CD4-positive, alpha-beta T cell treated with Interleukin-2 at 100 ng/mL for 4 hours (primary cell): ENCODE data around the gene USP31.
"Not testable (repeated sequence)": the region's sequence is repeated elsewhere in the genome, so short reads cannot be mapped to it uniquely, and the experiment has no call there.

Experiments
- DNase-seq: peaks from one replicate; pipeline ENCODE4 v3.0.0-alpha.2; 2020; ENCODE audit warnings: low spot score

The USP31 gene

DNA sequence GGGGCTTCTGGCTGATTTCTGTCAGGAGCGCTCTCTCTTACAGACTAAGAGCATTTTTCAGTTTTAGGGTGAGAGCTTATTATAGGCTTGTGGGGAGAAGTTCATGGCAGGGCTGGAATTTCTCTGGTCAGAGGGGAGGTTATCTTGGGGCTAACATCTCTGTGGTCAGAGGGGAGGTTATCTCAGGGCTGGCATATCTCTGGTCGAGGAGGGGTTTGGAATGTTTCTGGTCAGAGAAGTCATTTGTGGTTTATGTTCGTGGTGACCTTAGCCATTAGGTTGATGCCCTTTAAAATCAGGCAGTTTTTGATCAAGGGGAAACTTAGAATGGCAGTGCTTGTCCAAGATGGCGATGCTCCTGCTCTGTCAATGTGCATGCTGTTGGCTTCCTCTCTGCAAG is 10.8 kb upstream of the USP31 start:
- DNase-seq: no peak

DNA sequence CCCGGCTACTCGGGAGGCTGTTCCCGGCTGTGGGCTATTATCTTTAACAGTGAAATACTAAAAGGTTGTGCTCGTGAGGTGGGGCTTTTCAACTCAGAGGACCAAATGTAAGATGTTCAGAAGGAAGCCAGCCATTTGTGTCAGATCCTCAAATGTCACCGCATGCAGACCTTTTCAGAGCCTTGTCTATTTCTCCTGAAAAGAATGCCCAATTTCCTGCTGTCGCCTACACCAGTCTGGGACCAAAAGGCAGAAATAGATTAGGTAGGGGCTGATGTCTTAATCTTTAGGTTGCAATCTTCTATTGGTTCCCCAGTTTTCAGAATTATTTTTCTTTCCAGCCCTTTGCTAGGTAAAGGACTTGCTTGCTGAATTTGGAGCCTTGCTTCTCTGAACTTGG is 8.9 kb upstream of the USP31 start:
- no peak for DNase-seq

DNA sequence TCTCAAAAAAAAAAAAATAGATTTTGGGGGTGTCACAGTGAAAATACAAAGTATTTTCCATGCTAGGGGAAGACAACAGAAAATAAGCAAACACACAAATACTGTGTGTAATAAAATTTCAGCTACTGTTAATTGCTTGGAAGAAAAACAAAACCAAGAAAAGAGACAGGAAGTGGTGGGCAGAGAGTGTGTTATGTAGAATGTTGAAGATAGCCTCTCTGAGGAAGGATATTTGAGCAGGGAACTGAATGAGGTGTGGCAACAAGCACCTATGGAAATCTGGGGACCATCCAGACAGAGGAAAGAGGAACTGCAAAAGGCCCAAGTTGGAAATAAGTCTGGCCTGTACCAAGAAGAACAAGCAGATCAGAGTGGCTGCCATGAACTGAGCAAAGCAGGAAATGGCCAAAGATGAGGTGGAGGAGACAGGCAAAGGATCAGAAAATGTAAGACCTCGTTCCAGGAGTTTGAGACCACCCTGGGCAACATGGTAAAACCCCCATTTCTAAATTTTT is 7.8 kb upstream of the USP31 start:
- DNase-seq: no peak

DNA sequence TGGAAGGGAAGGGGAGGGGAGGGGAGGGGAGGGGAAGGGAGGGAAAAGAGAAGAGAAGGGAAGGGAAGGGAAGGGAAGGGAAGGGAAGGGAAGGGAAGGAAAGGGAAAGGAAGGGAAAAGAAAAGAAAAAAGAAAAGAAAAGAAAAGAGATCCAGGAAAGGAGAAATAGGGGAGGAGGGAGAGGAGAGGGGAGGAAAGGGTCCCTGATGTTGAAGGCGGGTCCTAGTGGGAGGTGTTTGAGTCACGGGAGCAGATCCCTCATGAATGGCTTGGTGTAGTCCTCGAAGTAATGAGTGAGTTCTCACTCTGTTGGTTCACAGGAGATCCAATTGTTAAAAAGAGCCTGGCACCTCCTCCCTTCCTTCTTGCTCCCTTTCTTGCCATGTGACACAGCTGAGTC is 6.9 kb upstream of the USP31 start:
- no peak for DNase-seq

DNA sequence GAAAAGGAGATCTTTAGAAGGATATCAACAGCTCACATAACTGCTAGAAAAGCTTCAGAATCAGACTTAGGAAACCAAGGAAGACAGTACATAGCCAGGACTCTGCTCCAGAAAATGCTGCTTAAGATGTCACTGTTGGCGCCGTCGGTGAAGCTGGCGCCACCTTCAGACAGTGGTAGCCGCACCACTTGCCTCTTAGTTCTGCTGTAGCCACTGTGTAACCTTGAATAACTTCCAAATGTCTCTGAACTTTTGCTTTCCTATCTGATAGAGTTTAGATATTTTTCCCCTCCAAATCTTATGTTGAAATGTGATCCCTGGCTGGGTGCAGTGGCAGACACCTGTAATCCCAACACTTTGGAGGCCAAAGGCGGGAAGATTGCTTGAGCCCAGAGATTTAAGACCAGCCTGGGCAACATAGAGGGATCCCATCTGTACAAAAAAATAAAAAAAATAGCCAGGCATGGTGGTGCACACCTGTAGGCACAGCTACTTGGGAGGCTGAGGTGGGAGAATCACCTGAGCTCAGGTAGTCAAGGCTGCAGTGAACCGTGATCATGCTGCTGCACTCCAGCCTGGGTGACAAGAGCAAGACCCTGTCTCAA is 6.3 kb upstream of the USP31 start:
- DNase-seq: no peak

DNA sequence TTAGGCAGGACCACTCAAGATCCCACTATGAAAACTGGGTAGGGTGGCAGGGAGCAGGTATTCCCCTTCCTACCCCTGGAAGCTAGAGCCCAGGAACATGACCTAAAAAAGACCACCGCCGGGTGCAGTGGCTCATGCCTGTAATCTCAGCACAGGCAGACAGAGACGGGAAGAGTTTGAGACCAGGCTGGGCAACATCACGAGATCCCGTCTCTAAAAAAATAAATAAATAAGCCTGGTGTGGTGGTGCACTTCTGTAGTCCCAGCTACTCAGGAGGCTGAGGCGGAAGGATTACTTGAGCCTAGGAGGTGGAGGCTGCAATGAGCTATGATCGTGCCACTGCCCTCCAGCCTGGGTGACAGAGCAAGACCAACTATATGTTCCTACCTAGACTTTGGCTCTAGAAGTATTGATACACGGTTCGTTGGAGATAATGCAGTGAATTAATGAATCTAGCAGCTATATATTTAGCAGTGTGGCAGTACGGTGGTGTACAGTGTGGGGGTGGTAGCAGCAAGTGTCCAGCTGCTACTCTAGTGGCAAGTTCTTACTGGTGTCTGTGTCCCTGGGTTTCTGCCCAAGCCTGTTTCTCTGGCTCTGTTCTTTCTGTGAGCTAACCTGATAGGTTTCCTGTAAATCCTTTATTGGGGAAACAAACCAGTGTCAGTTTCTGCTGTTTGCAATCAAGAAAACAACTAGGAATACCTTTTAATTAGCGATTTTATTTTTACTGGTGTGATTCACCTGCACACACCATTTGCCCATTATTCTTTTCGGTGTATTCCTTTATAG is 3.3 kb upstream of the USP31 start:
- no peak for DNase-seq

DNA sequence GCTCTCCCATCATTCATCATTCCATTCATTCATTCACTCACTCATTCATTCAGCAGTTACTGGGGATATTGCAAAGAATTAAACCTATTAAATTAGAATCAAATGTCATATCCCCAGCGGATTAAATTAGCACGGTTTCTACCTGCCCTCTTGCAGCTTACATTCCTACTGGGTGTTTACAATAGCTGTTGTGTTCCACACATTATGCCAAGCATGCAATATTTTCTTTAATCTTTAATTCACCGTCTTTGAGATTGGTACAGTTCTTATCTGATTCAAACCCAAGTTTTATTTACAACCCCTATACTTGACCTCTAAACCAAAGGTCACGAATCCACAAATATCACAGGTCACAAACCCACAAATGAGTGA is 727 bp upstream of the USP31 start:
- DNase-seq: no peak

DNA sequence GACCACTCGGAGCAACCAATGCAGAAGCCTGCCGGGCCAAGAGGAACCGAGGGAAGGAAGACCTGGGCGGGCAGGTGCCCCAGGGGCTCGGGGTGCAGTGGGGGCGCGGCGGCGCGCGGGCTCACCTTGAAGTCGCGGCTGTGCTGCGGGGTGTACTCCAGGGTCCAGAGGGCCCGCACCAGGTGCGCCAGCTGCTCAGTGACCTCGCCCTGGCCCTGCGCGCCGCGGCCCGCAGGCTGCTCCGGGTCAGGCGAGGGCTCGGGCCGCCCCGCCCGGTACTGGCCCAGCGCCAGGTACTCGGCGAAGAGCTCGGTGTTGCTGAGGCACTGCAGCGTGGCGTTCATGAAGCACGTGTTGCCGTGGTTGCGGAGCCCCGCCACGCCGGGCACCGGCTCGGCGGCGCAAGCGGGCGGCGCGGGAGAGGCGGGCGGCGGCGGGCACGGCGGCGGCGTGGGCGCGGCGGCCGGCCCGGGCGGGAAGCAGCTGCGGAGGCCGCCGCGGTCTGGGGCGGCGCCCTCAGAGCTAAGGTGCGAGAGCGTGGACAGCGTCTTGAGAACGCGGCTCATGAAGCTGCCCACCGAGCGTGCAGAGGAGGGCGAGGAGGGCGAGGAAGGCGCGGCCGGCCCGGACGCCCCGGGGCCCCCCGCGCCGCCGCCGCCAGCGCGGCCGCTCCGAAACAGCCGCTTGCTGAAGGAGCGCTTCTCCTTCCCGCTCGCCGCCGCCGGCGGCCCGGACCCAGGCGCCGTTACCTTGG is 562 bp downstream of the USP31 start:
- DNase-seq: peak; percentile 43

DNA sequence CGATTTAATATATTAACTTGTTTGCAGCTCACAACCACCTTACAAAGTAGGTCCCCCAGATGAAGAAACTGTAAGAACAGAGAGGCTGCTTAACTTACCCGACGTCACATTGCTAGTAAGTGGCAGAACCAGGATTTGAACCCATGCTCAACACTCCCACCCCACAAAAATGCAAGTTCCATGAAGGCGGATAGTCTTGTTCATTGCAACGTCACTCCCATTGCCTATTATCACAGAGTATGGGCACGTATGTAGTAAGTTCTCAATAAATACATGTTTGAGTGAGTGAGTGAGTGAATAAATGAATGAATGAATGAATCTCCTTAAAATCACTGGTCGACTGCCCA is 1.1 kb downstream of the USP31 start:
- DNase-seq: no peak

DNA sequence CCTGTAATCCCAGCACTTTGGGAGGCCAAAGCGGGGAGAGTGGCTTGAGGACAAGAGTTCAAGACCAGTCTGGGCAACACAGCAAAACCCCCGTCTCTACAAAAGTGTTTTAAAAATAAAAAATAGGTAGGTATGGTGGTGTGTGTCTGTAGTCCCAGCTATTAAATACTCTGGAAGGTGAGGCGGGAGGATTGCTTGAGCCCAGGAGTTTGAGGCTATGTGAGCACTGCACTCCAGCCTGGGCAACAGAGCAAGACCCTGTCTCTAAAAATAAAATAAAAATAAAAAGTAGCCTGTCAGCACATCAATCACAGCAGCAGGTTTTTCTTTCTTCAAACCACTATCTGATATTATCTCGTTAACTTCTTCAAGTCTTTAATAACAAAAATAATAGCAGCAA is 1.6 kb downstream of the USP31 start:
- no peak for DNase-seq

DNA sequence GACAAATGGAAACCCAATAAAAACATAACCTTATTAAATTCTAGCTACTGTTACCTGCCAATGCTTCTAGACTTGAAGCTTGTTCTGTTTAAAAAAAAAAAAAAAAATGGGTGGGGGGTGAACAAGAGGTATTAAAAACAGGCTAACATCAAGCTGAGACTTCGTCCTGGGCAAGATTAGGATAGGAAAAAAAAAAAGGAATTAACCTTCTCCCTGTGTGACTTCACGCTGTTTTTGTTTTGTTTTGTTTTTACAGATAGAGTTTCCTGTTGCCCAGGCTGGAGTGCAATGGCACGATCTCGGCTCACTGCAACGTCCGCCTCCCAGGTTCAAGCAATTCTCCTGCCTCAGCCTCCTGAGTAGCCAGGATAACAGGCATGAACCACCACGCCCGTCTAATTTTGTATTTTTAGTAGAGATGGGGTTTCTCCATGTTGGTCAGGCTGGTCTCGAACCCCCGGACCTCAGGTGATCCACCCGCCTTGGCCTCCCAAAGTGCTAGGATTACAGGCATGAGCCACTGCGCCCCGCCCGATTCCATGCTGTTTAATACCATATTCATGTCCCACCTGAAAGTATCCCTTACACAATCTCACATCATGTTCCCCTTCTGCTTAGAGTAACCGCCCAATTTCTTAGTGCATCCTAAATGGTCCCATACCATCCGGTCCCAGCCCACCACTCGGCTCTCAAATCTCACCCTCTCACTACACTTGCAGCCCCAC is 2.2 kb downstream of the USP31 start:
- DNase-seq: no peak

DNA sequence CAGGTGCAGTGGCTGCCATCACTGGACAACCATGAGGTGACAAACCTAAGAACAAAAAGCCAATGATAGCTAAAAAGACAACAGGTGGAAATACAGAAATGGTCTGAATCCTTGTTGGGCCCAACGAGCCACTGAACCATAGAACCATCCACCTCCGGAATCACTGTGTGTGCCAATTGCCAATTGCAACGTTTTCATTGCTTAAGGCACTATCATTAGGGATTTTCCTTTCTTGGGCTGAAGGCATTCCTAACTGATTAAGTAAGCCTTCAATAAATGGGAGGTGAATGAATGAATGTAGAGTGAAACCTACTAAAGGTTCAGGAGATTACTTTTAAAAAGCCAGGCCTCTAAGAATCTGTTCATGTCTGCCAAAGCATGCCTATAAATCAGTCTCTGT is 3.6 kb downstream of the USP31 start:
- no peak for DNase-seq

DNA sequence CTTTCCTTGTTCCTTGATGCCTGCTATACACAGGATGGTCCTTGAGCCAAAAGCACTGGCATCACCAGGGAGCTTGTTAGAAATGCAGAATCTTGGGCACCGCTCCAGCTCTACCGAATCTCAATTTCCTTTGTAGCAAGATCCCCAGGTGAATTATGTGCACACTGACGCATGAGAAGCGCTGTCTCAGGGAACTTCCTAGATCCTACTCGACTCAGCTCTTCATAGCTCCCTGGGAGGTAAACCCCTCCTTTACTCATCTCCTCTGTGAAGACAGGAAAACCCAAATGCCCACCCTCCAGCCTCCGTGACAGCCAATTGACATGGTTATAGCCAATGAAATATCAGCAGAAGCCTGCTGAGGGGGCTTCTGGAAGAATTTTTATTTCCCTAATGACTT is 4.1 kb downstream of the USP31 start:
- DNase-seq: no peak

DNA sequence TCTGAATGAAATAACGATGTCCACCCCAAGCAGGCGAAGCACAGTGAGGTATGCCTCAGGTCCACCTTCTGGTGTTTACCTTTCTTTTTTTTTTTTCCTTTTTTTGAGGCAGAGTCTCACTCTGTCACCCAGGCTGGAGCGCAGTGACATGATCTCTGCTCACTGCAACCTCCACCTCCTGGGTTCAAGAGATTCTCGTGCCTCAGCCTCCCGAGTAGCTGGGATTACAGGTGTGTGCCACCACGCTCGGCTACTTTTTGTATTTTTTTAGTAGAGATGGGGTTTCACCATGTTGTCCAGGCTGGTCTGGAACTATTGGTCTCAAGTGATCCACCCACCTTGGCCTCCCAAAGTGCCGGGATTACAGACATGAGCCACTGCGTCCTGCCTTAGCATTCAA is 4.9 kb downstream of the USP31 start:
- not testable (repeated sequence) for DNase-seq

DNA sequence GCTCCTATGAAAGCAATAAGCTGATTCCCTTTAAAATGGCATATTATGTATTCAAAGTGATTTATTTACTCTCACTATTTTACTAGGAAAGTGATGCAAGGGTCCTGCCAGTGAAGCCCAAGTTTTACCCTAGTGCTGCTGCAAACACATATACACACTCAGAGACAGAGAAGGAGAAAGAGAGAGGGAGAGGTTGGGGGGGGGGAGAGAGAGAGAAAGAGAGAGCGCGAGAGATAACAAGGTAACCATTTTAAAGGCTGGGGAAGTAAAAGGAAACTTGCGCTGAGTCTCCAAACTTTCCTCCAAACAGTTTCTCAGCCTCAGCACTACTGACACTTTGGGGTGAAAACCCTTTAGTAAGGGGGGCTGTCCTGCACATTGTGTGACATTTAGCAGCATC is 5.9 kb downstream of the USP31 start:
- DNase-seq: no peak

DNA sequence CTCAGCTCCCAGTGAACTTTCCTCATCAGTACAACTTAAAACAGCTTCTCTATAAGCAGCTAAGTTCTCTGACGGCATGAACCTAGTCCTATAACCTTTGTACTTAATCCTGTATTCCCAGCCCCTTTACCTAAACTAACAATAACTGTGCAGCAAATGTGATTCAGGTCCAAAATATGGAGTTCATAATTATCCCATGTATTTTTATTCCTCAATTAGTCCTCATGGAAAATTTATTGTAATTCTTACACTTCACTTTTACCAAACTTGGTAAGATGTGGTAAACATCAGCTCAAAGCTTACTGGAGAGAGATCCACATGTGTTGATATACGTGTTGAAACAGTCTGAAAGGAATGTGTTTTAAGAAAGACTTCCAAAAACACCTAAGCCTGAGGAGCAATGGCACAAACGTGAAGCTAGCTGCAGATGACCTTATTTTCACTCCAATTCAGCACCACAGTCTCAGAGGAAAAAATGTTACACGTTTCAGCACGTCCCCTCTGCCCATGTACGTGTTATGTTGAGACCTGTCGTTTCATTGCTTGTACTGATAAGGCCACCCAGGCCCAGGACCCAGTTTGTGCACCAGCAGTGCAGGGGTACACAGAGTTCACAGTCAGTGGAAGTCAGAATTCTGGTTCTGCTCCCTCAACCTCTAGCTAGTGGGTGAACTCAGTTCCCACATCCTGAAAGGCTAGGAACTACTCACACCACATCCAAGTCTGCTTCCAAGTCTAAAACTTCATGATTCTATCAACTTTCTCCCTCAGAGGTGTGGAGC is 7.1 kb downstream of the USP31 start:
- DNase-seq: no peak

DNA sequence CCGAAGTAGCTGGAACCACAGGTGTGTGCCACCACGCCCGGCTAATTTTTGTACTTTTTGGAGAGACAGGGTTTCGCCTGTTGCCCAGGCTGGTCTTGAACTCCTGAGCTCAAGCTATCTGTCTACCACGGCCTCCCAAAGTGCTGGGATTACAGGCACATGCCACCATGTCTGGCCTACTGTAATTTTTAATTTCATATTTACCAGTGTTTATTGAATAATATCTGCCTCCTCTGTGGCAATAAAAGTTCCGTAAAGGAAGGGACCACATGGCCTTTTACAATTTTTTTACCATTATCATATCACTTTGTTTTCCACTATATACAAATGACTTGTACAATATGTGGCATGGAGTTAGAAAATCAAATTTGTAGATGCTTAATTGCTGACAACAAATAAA is 7.8 kb downstream of the USP31 start:
- no peak for DNase-seq

DNA sequence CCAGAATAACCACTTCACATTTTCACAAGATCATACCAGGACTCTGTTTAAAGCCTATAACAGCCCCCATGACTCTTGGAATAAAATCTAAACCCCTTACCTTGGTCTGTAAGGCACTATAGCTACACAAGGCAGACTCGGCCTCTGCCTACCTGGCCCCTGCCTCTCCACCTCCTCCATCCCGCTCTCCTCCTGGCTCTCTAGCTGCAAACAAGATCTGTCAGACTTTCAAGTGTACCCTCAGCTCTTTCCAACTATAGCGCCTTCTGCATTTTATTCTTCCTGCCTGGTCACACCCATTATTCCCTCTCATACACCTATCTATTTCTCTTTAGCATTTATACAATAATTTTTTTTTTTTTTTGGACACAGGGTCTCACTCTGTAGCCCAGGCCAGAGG is 8.2 kb downstream of the USP31 start:
- no peak for DNase-seq

DNA sequence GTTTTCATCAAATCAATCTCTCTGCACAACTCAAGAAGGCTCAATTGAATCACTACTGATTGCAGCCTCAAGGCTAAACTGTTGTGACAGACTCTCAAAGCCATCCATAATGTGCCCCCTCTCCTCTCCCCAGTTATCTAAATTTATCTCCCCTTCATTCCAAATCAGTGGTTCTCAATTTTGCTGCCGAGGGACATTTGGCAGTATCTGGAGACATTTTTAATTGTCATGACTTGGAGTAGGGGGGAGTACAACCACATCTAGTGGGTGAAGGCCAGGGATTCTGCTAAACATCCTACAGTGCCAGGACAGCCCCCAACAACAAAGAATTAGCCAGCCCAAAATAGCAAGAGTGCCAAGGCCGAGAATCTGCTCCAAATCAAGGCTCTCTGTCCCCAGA is 9.1 kb downstream of the USP31 start:
- no peak for DNase-seq

DNA sequence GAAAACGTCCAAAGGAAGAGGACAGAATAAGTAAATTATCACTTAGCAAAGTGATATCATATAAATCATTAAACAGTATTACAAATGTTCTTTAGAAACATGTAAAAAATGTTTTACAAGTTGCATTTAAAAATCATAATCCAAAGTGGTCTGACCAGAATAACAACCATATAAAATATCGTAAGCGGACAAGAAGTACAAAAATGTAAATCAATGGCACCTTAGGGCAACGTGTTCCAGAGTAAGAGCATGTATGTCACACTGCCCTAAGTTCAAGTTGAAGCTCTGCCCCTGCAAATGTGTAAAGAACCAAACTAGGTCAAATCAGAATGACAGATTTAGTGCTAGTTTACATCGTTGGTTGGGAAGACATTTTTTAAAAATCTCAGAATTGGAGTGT is 11.4 kb downstream of the USP31 start:
- no peak for DNase-seq

DNA sequence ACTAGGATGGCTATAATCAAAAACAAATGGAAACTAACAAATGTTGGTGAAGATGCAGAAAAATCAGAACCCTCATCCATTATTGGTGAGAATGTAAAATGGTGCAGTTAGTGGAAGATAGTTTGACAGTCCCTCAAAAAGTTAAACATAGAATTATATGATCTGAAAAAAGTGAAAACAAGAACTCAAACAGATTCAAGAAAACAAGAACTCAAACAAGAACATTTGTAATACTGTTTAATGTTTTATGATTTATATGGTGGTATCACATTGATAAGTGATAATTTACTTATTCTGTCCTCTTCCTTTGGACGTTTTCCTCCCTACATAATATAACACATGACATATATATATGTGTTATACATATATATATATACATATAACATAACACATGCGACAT is 12.0 kb downstream of the USP31 start:
- DNase-seq: no peak

DNA sequence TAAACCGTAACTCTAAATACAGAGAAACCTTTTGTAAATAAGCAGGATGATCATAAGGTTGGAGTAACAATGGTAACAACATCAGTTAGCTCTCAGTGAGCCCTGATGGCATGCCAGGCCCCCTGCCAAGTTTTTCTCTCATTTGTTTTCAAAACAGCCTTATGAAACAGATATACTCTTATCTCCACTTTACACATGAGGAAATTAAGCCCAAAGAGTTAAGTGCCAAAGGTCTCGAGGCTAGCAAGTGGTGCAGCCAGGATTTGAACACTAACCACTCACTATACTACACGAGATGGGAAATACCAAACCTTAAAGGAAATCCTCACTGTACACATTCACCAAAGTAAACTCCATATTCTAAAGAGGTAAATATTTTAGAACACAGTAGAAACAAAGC is 15.0 kb downstream of the USP31 start:
- no peak for DNase-seq
